Activated T-helper 2 cell treated with anti-CD3 and anti-CD28 coated beads, Interferon-gamma antibody, Interleukin-2, Interleukin-4, amounts not matched to agents 10 μg/mL and 5 μg/mL and 100 μg/mL, durations not matched to agents 14 hours and 24 hours and 36 hours (primary cell): Measurements from ENCODE around the gene MAS1L. TPM values are rescaled to one million over a fixed set of nuclear protein-coding genes. Genes with fewer than 3 reads are reported as not detected.
"Not testable (repeated sequence)": the region's sequence is repeated elsewhere in the genome, so short reads cannot be mapped to it uniquely, and the experiment has no call there.

Experiments
- DNase-seq: peaks from one replicate; pipeline ENCODE4 v3.0.0; 2021; ENCODE audit warnings: low spot score
- H3K27ac Mint-ChIP-seq: one replicate; pipeline ENCODE4 v1.8.0; 2021; ENCODE audit warnings: mixed read lengths
- H3K27me3 Mint-ChIP-seq: one replicate; pipeline ENCODE4 v1.8.0; 2021; ENCODE audit warnings: low read depth, mixed read lengths
- H3K36me3 Mint-ChIP-seq: one replicate; pipeline ENCODE4 v1.8.0; 2021; ENCODE audit warnings: low read depth, mixed read lengths
- H3K4me1 Mint-ChIP-seq: one replicate; pipeline ENCODE4 v1.8.0; 2021; ENCODE audit warnings: low read depth, mixed read lengths
- H3K4me3 Mint-ChIP-seq: one replicate; pipeline ENCODE4 v1.8.0; 2021; ENCODE audit warnings: low read depth, mild to moderate bottlenecking, moderate library complexity, mixed read lengths
- H3K9me3 Mint-ChIP-seq: one replicate; pipeline ENCODE4 v1.8.0; 2021; ENCODE audit warnings: mixed read lengths
- intact Hi-C: fragments of 100-400 bp; cut with micrococcal nuclease; formaldehyde crosslinking; loops from one replicate; pipeline ENCODE4 v1.15.1; 2023
- total RNA-seq: library from RNA; stranded (reverse); gene quantifications from 2 replicates; pipeline ENCODE4 v1.2.3, GENCODE V29; 2022

The MAS1L gene
- total RNA-seq, 1 donor from 2014 or later: not detected

DNA sequence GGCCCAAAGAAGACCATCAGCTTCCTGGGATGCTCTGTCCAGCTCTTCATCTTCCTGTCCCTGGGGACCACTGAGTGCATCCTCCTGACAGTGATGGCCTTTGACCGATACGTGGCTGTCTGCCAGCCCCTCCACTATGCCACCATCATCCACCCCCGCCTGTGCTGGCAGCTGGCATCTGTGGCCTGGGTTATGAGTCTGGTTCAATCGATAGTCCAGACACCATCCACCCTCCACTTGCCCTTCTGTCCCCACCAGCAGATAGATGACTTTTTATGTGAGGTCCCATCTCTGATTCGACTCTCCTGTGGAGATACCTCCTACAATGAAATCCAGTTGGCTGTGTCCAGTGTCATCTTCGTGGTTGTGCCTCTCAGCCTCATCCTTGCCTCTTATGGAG is 25.7 kb downstream of the MAS1L start:
- no peak for DNase-seq
- Mint-ChIP-seq H3K27me3 (peaks cover 20% of the 10 kb centered on the region), H3K9me3 (no peaks in the 10 kb centered on the region), H3K4me3 (no peak overlapping the region), H3K4me1 (no peaks in the 10 kb centered on the region), H3K36me3 (no peaks in the 10 kb centered on the region), H3K27ac (no peak overlapping the region)
- intact Hi-C loops: no loop called here

- intact Hi-C loops: no loop called here
- Mint-ChIP-seq H3K36me3 (no peaks in the 10 kb centered on the region), H3K27ac (no peak overlapping the region), H3K27me3 (peaks cover 20% of the 10 kb centered on the region), H3K9me3 (no peaks in the 10 kb centered on the region), H3K4me3 (no peak overlapping the region), H3K4me1 (no peaks in the 10 kb centered on the region)
- no peak for DNase-seq
Measured at GRCh38 chr6:29461021-29461814, 26.5 kb downstream of the MAS1L start.

DNA sequence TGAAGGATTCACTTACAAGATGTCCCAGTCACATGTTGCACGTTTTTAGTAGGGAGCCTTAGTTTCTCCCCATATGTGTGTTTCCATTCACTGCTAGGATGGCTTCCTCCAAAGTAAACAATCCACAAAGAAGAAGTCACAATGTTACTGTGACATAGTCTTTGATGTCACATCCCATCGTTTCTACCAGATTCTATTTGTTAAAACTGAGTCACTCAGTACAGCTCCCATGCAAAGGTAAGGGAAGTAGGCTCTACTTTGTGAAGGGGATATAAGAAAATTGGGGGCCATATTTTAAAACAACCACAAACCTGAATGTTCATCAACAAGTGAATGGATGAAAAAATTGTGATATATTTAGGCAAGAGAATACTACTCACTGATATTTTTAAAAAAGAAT is 30.8 kb downstream of the MAS1L start, which contains the start of the genes OR11A1 and OR2H1:
Gene OR11A1, minus strand, starts transcription at position 101 of the 400 bp plus-strand sequence. CDS start 29,430 bp downstream, outside the sequence.
Gene OR2H1, plus strand, starts transcription at position 185 of the 400 bp plus-strand sequence. CDS start 4,615 bp downstream, outside the sequence.
- Mint-ChIP-seq H3K4me1 (no peaks in the 10 kb centered on the region), H3K27me3 (peaks cover 20% of the 10 kb centered on the region), H3K4me3 (no peak within 1 kb of the TSS), H3K9me3 (peaks cover 3% of the 10 kb centered on the region), H3K36me3 (no peaks in the 10 kb centered on the region), H3K27ac (no peak within 1 kb of the TSS)
- no peak for DNase-seq
- intact Hi-C loops: no loop called here

- peaks cover 16% of the 10 kb centered on the region for H3K27me3 Mint-ChIP-seq
- no peaks in the 10 kb centered on the region for H3K36me3 Mint-ChIP-seq
- no peak for DNase-seq
- no peak overlapping the region for H3K4me3 Mint-ChIP-seq
- H3K4me1 Mint-ChIP-seq: no peaks in the 10 kb centered on the region
- H3K27ac Mint-ChIP-seq: no peak overlapping the region
- H3K9me3 Mint-ChIP-seq: peaks cover 10% of the 10 kb centered on the region
- intact Hi-C loops: no loop called here
Measured at GRCh38 chr6:29451471-29452193, 36.1 kb downstream of the MAS1L start.

GRCh38 chr6:29447670-29448069 is 40.1 kb downstream of the MAS1L start:
- Mint-ChIP-seq H3K27ac (no peak overlapping the region), H3K36me3 (no peaks in the 10 kb centered on the region), H3K4me1 (no peaks in the 10 kb centered on the region), H3K9me3 (peaks cover 10% of the 10 kb centered on the region), H3K4me3 (no peak overlapping the region), H3K27me3 (peaks cover 10% of the 10 kb centered on the region)
- intact Hi-C loops: no loop called here
- no peak for DNase-seq

DNA sequence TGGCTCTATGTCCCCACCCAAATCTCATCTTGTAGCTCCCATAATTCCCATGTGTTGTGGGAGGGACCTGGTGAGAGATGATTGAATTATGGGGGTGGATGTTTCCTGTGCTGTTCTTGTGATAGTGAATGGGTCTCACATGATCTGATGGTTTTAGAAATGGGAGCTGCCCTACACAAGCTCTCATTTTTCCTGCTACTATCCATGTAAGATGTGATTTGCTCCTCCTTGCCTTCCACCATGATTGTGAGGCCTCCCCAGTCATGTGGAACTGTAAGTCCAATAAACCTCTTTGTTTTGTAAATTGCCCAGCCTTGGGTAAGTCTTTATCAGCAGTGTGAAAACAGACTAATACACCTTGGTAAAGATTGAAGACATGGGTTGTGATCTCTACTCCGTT is 43.7 kb downstream of the MAS1L start:
- DNase-seq, H3K9me3 Mint-ChIP-seq, H3K36me3 Mint-ChIP-seq, H3K27ac Mint-ChIP-seq, H3K4me3 Mint-ChIP-seq, intact Hi-C loops, H3K4me1 Mint-ChIP-seq, H3K27me3 Mint-ChIP-seq: not testable (repeated sequence)

- intact Hi-C loops: no loop called here
- H3K4me3 Mint-ChIP-seq: no peak overlapping the region
- H3K36me3 Mint-ChIP-seq: no peaks in the 10 kb centered on the region
- H3K27me3 Mint-ChIP-seq: peaks cover 11% of the 10 kb centered on the region
- DNase-seq: no peak
- H3K9me3 Mint-ChIP-seq: no peaks in the 10 kb centered on the region
- no peak overlapping the region for H3K27ac Mint-ChIP-seq
- H3K4me1 Mint-ChIP-seq: no peaks in the 10 kb centered on the region
Measured at GRCh38 chr6:29442719-29443118, 45.0 kb downstream of the MAS1L start.

- no peaks in the 10 kb centered on the region for H3K9me3 Mint-ChIP-seq
- no peak for DNase-seq
- H3K4me1 Mint-ChIP-seq: no peaks in the 10 kb centered on the region
- no peaks in the 10 kb centered on the region for H3K36me3 Mint-ChIP-seq
- H3K27me3 Mint-ChIP-seq: peaks cover 12% of the 10 kb centered on the region
- no peak within 1 kb of the TSS for H3K27ac Mint-ChIP-seq
- no peak within 1 kb of the TSS for H3K4me3 Mint-ChIP-seq
- intact Hi-C loops: no loop called here
Measured at GRCh38 chr6:29439006-29439405, 48.8 kb downstream of the MAS1L start, which contains the start of gene OR10C1. Gene OR10C1, plus strand, starts transcription at chr6:29439306. Its CDS starts 710 bp downstream, at chr6:29440016.

- DNase-seq, H3K36me3 Mint-ChIP-seq, H3K9me3 Mint-ChIP-seq, H3K4me3 Mint-ChIP-seq, H3K27ac Mint-ChIP-seq, H3K4me1 Mint-ChIP-seq, intact Hi-C loops: not testable (repeated sequence)
- peaks cover 19% of the 10 kb centered on the region for H3K27me3 Mint-ChIP-seq
Measured at GRCh38 chr6:29436730-29437129, 51.0 kb downstream of the MAS1L start.

Other genes with a start within 250 kb of the MAS1L start
- gene OR14J1, start 186.3 kb downstream of the MAS1L start, total RNA-seq: not detected in 2 replicates
- not detected in 2 replicates for gene OR5V1, start 119.1 kb downstream of the MAS1L start, total RNA-seq
- not detected in 2 replicates for gene OR12D3, start 112.7 kb downstream of the MAS1L start, total RNA-seq
- not detected in 2 replicates for gene OR12D2, start 92.3 kb downstream of the MAS1L start, total RNA-seq
- not detected in 2 replicates for gene OR12D1, start 73.0 kb downstream of the MAS1L start, total RNA-seq
- not detected in 2 replicates for gene OR10C1, start 48.6 kb downstream of the MAS1L start, total RNA-seq
- not detected in 2 replicates for gene OR11A1, start 30.9 kb downstream of the MAS1L start, total RNA-seq
- gene OR2H1, start 30.8 kb downstream of the MAS1L start, total RNA-seq: not detected in 2 replicates
- gene UBD, start 71.8 kb upstream of the MAS1L start, total RNA-seq: 0.34 TPM in 2 replicates
- gene OR2H2, start 97.2 kb upstream of the MAS1L start, total RNA-seq: not detected in 2 replicates
- gene GABBR1, start 145.2 kb upstream of the MAS1L start, total RNA-seq: 17.0 and 21.1 TPM in 2 replicates
- not detected in 2 replicates for gene MOG, start 169.1 kb upstream of the MAS1L start, total RNA-seq
- gene ZFP57, start 193.2 kb upstream of the MAS1L start, total RNA-seq: 2.6 and 3.0 TPM in 2 replicates
- 266 and 278 TPM in 2 replicates for gene HLA-F, start 235.5 kb upstream of the MAS1L start, total RNA-seq